ENCODE measurements around the gene C1orf141. TPM values are rescaled to one million over a fixed set of nuclear protein-coding genes. Genes with fewer than 3 reads are reported as not detected.

C1orf141 gene
- total and polyA plus RNA-seq, 2 experiments from 2014 or later, result not detected

GRCh38 chr1:67110352-67110751, 24.4 kb downstream of the C1orf141 start:
- in situ Hi-C loops (cut with MboI), result no loop called here
- no peak for DNase-seq
- no peaks in the 10 kb centered on the region for H4K20me1 ChIP-seq (ENCODE audit: insufficient read depth)
- H3K4me2 ChIP-seq (ENCODE audit: unreplicated experiment), result no peak overlapping the region
- H2AFZ ChIP-seq, result no peak overlapping the region
- H3K9ac ChIP-seq, result no peak overlapping the region
- H3K9me3 ChIP-seq (ENCODE audit: low read depth), result no peaks in the 10 kb centered on the region
- 22 to 25% methylated on average over 2 of the region's 2 CpGs for WGBS, 2 experiments (ENCODE audit: low coverage in 1 of 2, low lambda C conversion rate in 2 of 2, missing lambda C conversion rate in 2 of 2)
- H3K79me2 ChIP-seq (ENCODE audit: insufficient read depth), result no peaks in the 10 kb centered on the region
- no peaks in the 10 kb centered on the region for H3F3A ChIP-seq (ENCODE audit: insufficient read depth)
- TF ChIP-seq EZH2phosphoT487 (IDR thresholded peaks at IDR 0.05; ENCODE audit: insufficient read depth, low read depth), result no peak
- TF ChIP-seq EZH2 (IDR thresholded peaks at IDR 0.05; ENCODE audit: insufficient read depth, poor library complexity, severe bottlenecking), result no peak
- H3K36me3 ChIP-seq (ENCODE audit: low read depth), result no peaks in the 10 kb centered on the region
- no peak overlapping the region for H3K27ac ChIP-seq
- H3K4me3 ChIP-seq, result no peak overlapping the region
- no peaks in the 10 kb centered on the region for H3K27me3 ChIP-seq (replicated peaks; ENCODE audit: insufficient read depth)
- no peaks in the 10 kb centered on the region for H3K4me1 ChIP-seq (ENCODE audit: insufficient read depth)
- no peaks in the 10 kb centered on the region for H3K9me2 ChIP-seq (ENCODE audit: insufficient read depth)

- Histone ChIP-seq H3K9me3 (ENCODE audit: low read depth) (no peaks in the 10 kb centered on the region), H3K9me2 (ENCODE audit: insufficient read depth) (no peaks in the 10 kb centered on the region), H3K27ac (no peak overlapping the region), H3K9ac (no peak overlapping the region), H3K4me1 (ENCODE audit: insufficient read depth) (no peaks in the 10 kb centered on the region), H3K36me3 (ENCODE audit: low read depth) (no peaks in the 10 kb centered on the region), H2AFZ (no peak overlapping the region), H3K79me2 (ENCODE audit: insufficient read depth) (no peaks in the 10 kb centered on the region), H4K20me1 (ENCODE audit: insufficient read depth) (no peaks in the 10 kb centered on the region), H3K4me3 (no peak overlapping the region), H3K4me2 (ENCODE audit: unreplicated experiment) (no peak overlapping the region), H3K27me3 (replicated peaks; ENCODE audit: insufficient read depth) (no peaks in the 10 kb centered on the region), H3F3A (ENCODE audit: insufficient read depth) (no peaks in the 10 kb centered on the region)
- 14 to 22% methylated on average over 2 of the region's 2 CpGs for WGBS, 2 experiments (ENCODE audit: low coverage in 1 of 2, low lambda C conversion rate in 2 of 2, missing lambda C conversion rate in 2 of 2)
- no peak for DNase-seq
- in situ Hi-C loops (cut with MboI), result no loop called here
- TF ChIP-seq EZH2 (IDR thresholded peaks at IDR 0.05; ENCODE audit: insufficient read depth, poor library complexity, severe bottlenecking) (no peak), EZH2phosphoT487 (IDR thresholded peaks at IDR 0.05; ENCODE audit: insufficient read depth, low read depth) (no peak)
Observed at GRCh38 chr1:67105508-67105907, 29.3 kb downstream of the C1orf141 start.

GRCh38 chr1:67103548-67103947, 31.2 kb downstream of the C1orf141 start:
- H3F3A ChIP-seq (ENCODE audit: insufficient read depth), result no peaks in the 10 kb centered on the region
- no peak overlapping the region for H2AFZ ChIP-seq
- in situ Hi-C loops (cut with MboI), result no loop called here
- H3K9ac ChIP-seq, result no peak overlapping the region
- H3K4me3 ChIP-seq, result no peak overlapping the region
- no peak overlapping the region for H3K27ac ChIP-seq
- 73 to 93% methylated on average over 1 of the region's 1 CpG for WGBS, 2 experiments (ENCODE audit: low coverage in 1 of 2, low lambda C conversion rate in 2 of 2, missing lambda C conversion rate in 2 of 2)
- no peaks in the 10 kb centered on the region for H3K9me3 ChIP-seq (ENCODE audit: low read depth)
- no peaks in the 10 kb centered on the region for H3K4me1 ChIP-seq (ENCODE audit: insufficient read depth)
- no peak for DNase-seq
- H3K4me2 ChIP-seq (ENCODE audit: unreplicated experiment), result no peak overlapping the region
- no peaks in the 10 kb centered on the region for H3K36me3 ChIP-seq (ENCODE audit: low read depth)
- TF ChIP-seq EZH2 (IDR thresholded peaks at IDR 0.05; ENCODE audit: insufficient read depth, poor library complexity, severe bottlenecking), result no peak
- no peak for TF ChIP-seq EZH2phosphoT487 (IDR thresholded peaks at IDR 0.05; ENCODE audit: insufficient read depth, low read depth)
- no peaks in the 10 kb centered on the region for H3K9me2 ChIP-seq (ENCODE audit: insufficient read depth)
- no peaks in the 10 kb centered on the region for H3K79me2 ChIP-seq (ENCODE audit: insufficient read depth)
- H3K27me3 ChIP-seq (replicated peaks; ENCODE audit: insufficient read depth), result no peaks in the 10 kb centered on the region
- H4K20me1 ChIP-seq (ENCODE audit: insufficient read depth), result no peaks in the 10 kb centered on the region

GRCh38 chr1:67100833-67101232, 33.9 kb downstream of the C1orf141 start:
- H2AFZ ChIP-seq, result no peak overlapping the region
- in situ Hi-C loops (cut with MboI), result no loop called here
- DNase-seq, result no peak
- 45 to 47% methylated on average over 3 of the region's 3 CpGs for WGBS, 2 experiments (ENCODE audit: low coverage in 1 of 2, low lambda C conversion rate in 2 of 2, missing lambda C conversion rate in 2 of 2)
- TF ChIP-seq EZH2 (IDR thresholded peaks at IDR 0.05; ENCODE audit: insufficient read depth, poor library complexity, severe bottlenecking), result no peak
- TF ChIP-seq EZH2phosphoT487 (IDR thresholded peaks at IDR 0.05; ENCODE audit: insufficient read depth, low read depth), result no peak
- H3K9me3 ChIP-seq (ENCODE audit: low read depth), result no peaks in the 10 kb centered on the region
- H3K9ac ChIP-seq, result no peak overlapping the region
- H3F3A ChIP-seq (ENCODE audit: insufficient read depth), result no peaks in the 10 kb centered on the region
- no peaks in the 10 kb centered on the region for H3K36me3 ChIP-seq (ENCODE audit: low read depth)
- no peak overlapping the region for H3K27ac ChIP-seq
- no peaks in the 10 kb centered on the region for H3K79me2 ChIP-seq (ENCODE audit: insufficient read depth)
- H4K20me1 ChIP-seq (ENCODE audit: insufficient read depth), result no peaks in the 10 kb centered on the region
- no peak overlapping the region for H3K4me3 ChIP-seq
- H3K9me2 ChIP-seq (ENCODE audit: insufficient read depth), result no peaks in the 10 kb centered on the region
- H3K27me3 ChIP-seq (replicated peaks; ENCODE audit: insufficient read depth), result no peaks in the 10 kb centered on the region
- no peaks in the 10 kb centered on the region for H3K4me1 ChIP-seq (ENCODE audit: insufficient read depth)
- H3K4me2 ChIP-seq (ENCODE audit: unreplicated experiment), result no peak overlapping the region

- Histone ChIP-seq H3K4me3 (no peak overlapping the region), H3K27me3 (replicated peaks; ENCODE audit: insufficient read depth) (no peaks in the 10 kb centered on the region), H3K9ac (no peak overlapping the region), H3K79me2 (ENCODE audit: insufficient read depth) (no peaks in the 10 kb centered on the region), H3K4me2 (ENCODE audit: unreplicated experiment) (no peak overlapping the region), H3K9me3 (ENCODE audit: low read depth) (no peaks in the 10 kb centered on the region), H3K36me3 (ENCODE audit: low read depth) (no peaks in the 10 kb centered on the region), H3F3A (ENCODE audit: insufficient read depth) (no peaks in the 10 kb centered on the region), H3K27ac (no peak overlapping the region), H3K4me1 (ENCODE audit: insufficient read depth) (no peaks in the 10 kb centered on the region), H2AFZ (no peak overlapping the region), H4K20me1 (ENCODE audit: insufficient read depth) (no peaks in the 10 kb centered on the region), H3K9me2 (ENCODE audit: insufficient read depth) (no peaks in the 10 kb centered on the region)
- TF ChIP-seq EZH2phosphoT487 (IDR thresholded peaks at IDR 0.05; ENCODE audit: insufficient read depth, low read depth), result no peak
- TF ChIP-seq EZH2 (IDR thresholded peaks at IDR 0.05; ENCODE audit: insufficient read depth, poor library complexity, severe bottlenecking), result no peak
- no peak for DNase-seq
- in situ Hi-C loops (cut with MboI), result no loop called here
Observed at GRCh38 chr1:67097305-67097704, 37.5 kb downstream of the C1orf141 start.
